Measurements from ENCODE around the gene ADAM19.

Gene ADAM19

DNA sequence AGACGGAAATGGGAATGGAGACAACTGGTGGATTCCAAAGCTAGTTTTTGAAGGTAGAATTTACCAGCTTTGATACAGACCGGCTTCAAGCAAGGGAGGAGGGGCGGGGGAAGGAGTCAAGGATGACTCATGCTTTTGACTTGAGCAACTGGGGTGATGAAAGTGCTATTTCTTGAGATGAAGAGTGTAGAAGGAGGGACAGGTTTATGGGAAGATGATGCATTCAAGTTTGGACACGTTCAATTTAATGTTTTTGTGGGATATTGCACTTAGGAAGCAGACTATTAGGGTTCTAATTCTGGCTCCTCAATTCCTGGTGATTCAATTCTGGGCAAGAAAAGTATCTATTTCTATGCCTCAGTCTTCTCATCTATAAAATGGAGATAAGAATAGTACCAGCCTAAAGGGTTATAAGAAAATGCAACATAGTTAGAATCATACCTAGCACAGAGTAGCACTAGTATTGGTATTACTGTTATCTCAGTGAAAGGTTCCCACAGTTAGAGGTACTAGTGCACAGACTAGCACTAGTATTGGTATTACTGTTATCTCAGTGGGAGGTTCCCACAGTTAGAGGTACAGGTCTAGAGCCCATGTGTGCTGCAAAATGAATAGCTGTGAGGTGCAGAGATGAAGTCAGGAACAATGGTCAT lies 110.9 kb downstream of the ADAM19 start:
- no peaks in the 10 kb centered on the region for H3K36me3 ChIP-seq (ENCODE audit: control insufficient read depth, insufficient read depth, low read length)
- H3K27me3 ChIP-seq (replicated peaks; ENCODE audit: control insufficient read depth, insufficient read depth, low read length), result no peaks in the 10 kb centered on the region
- TF ChIP-seq, protein P1, sequence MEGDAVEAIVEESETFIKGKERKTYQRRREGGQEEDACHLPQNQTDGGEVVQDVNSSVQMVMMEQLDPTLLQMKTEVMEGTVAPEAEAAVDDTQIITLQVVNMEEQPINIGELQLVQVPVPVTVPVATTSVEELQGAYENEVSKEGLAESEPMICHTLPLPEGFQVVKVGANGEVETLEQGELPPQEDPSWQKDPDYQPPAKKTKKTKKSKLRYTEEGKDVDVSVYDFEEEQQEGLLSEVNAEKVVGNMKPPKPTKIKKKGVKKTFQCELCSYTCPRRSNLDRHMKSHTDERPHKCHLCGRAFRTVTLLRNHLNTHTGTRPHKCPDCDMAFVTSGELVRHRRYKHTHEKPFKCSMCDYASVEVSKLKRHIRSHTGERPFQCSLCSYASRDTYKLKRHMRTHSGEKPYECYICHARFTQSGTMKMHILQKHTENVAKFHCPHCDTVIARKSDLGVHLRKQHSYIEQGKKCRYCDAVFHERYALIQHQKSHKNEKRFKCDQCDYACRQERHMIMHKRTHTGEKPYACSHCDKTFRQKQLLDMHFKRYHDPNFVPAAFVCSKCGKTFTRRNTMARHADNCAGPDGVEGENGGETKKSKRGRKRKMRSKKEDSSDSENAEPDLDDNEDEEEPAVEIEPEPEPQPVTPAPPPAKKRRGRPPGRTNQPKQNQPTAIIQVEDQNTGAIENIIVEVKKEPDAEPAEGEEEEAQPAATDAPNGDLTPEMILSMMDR (IDR thresholded peaks at IDR 0.05; ENCODE audit: insufficient read depth, low read length, poor library complexity, severe bottlenecking), result no peak
- no peak overlapping the region for H3K4me3 ChIP-seq (replicated peaks; ENCODE audit: low read depth, low read length)
- DNase-seq (ENCODE audit: extremely low read depth, insufficient read length), result peak; percentile 52

DNA sequence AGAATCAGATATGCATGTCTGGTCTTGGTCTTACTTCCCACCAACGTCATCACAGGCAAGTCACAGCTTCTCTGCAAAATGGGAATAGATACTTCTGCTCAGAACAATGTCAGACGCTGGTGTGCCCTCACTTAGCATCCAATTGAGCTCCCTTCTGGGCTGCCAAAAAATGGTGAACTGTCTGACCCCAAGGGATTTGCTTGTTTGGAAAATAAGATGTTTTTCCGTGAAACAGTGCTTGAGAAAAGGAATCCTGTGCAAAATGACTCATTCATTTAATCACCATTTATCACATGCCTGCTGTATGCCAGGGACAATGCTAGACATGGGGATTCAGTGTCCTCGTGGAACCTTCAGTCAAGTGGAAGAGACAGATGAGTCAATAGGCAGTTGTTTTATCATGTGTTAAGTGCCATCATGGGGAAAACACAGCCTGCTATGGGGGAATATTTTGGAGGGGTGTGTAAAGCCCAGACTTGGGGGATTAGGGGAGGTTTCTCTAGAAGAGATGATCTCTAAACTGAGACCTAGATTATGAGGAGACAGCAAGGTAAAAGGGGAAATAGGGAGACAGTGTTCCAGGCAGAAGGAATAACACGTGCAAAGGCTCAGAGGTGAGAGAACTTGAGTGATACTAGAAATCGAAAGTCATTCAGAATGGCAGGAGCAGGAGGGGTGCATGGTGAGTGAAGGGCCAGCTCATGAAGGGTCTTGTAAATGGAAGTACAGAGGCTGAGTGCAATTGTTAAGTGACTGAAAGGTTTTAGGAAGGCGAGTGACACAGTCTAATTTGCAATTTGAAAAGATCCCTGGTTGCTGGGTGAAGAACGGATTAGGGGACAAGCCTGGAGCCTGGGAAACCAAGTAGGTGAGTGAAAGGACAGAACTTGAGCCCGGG lies 111.7 kb downstream of the ADAM19 start:
- Histone ChIP-seq H3K27me3 (replicated peaks; ENCODE audit: control insufficient read depth, insufficient read depth, low read length) (no peaks in the 10 kb centered on the region), H3K36me3 (ENCODE audit: control insufficient read depth, insufficient read depth, low read length) (no peaks in the 10 kb centered on the region), H3K4me3 (replicated peaks; ENCODE audit: low read depth, low read length) (no peak overlapping the region)
- TF ChIP-seq, protein P1 (IDR thresholded peaks at IDR 0.05; ENCODE audit: insufficient read depth, low read length, poor library complexity, severe bottlenecking), result no peak
- no peak for DNase-seq (ENCODE audit: extremely low read depth, insufficient read length)

DNA sequence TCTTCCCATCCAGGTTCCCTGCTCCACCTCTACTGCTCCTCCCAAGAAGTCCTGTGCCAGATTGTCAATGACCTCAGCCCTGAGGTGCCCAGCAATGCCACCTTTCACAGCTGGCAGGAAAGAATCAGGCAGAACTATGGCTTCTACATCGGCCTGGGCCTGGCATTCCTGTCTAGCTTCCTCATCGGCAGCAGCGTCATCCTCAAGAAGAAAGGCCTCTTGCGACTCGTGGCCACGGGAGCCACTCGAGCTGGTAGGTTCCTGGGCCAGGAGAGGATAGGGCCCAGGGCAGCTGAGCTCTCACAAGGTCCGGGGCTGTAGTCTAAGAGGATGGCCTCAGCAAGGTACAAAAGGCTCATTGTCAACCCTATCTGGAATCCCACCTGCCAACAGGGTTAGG lies 112.5 kb downstream of the ADAM19 start:
- H3K36me3 ChIP-seq (ENCODE audit: control insufficient read depth, insufficient read depth, low read length), result no peaks in the 10 kb centered on the region
- TF ChIP-seq, protein P1 (IDR thresholded peaks at IDR 0.05; ENCODE audit: insufficient read depth, low read length, poor library complexity, severe bottlenecking), result no peak
- H3K4me3 ChIP-seq (replicated peaks; ENCODE audit: low read depth, low read length), result no peak overlapping the region
- H3K27me3 ChIP-seq (replicated peaks; ENCODE audit: control insufficient read depth, insufficient read depth, low read length), result no peaks in the 10 kb centered on the region
- DNase-seq (ENCODE audit: extremely low read depth, insufficient read length), result no peak

DNA sequence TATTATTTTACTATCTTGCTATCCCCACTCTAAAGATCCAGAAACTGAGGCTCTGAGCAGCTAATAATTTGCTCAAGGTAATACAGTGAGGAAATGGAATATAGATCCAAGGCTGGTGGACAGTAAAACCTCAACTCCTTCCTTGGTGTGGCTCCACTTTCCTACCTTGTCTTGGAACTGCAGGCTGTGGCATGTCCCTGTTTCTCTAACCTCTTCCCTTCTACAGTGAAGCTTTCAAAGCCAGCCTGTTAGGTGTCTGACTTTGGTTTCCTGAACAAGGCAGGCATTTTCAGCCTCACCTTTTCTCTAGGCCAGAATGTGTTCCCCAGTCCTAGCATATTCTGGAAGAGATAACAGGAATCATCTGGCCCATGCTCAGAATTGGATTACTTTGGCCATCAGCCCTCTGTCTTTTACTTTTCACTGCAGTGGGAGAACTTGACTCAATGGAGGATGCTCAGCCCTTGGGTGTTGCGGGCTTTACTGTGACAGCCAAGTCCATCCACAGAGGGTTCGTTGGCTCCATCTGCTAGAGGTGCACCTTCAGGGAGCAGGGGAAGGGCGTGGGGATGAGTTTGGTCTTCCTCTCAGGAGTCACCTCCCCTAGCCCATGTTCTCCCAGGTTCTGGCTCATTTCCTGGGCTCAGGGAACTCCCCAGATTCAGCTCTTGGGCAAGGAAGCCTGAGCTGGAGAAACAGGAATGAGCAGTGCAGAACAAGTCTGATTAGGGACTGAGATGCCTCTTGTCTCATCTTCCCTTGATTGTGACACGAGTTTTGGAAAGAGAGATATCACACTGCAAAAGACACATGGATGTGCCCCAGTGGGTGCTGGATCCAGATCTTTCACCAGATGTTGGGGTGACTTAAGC lies 114.4 kb downstream of the ADAM19 start:
- TF ChIP-seq, protein P1 (IDR thresholded peaks at IDR 0.05; ENCODE audit: insufficient read depth, low read length, poor library complexity, severe bottlenecking), result no peak
- DNase-seq (ENCODE audit: extremely low read depth, insufficient read length), result no peak
- Histone ChIP-seq H3K36me3 (ENCODE audit: control insufficient read depth, insufficient read depth, low read length) (no peaks in the 10 kb centered on the region), H3K4me3 (replicated peaks; ENCODE audit: low read depth, low read length) (no peak overlapping the region), H3K27me3 (replicated peaks; ENCODE audit: control insufficient read depth, insufficient read depth, low read length) (no peaks in the 10 kb centered on the region)

DNA sequence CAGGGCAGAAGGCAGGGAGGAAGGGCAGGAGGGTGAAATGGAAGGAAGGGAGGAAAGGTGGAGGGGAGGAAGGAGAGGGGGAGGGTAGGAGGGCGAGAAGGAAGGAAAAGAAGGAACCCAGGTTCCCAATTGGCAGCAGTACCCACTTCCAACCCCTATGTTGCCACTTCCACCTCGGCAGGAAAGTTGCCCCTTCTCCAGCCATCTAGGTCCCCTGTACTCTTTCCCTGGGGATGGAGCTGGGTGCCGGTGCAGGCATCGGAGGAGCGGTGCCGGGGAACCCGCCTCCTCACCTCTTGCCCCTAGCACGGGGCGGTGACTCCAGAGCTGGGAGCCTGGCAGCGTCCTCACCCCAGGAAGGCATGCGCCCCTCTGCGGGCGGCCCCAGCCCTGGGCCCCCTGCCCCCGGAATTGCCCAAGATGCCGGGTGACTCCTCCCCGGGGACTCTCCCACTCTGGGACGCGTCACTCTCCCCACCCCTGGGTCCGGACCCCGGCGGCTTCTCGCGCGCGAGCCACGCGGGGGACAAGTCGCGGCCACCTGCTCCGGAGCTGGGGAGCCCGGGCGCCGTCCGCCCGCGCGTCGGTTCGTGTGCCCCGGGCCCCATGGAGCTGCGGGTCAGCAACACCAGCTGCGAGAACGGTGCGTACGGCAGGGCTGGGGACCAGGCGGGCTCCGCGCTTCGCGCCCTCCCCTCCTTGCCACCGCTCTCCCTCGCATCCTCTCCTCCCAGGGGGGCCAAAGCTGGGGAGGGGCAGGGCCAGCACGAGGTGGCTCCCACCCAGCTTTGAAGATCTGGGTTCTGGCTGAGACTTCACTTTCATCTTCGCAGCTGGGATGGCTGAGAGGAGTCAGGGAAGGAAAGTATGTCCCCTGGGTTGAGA lies 115.6 kb downstream of the ADAM19 start, which contains the start of gene NIPAL4:
NIPAL4 (plus strand) TSS at position 499 of the 885 bp plus-strand sequence; CDS start at position 607, 108 bp downstream.
- DNase-seq (ENCODE audit: extremely low read depth, insufficient read length), result peak; percentile 33

More for the DNA sequence above, 115.6 kb downstream of the ADAM19 start, which contains the start of gene NIPAL4:
- Histone ChIP-seq H3K27me3 (replicated peaks; ENCODE audit: control insufficient read depth, insufficient read depth, low read length) (no peaks in the 10 kb centered on the region), H3K36me3 (ENCODE audit: control insufficient read depth, insufficient read depth, low read length) (no peaks in the 10 kb centered on the region), H3K4me3 (replicated peaks; ENCODE audit: low read depth, low read length) (peak within 1 kb of the TSS; percentile 56)
- TF ChIP-seq, protein P1 (IDR thresholded peaks at IDR 0.05; ENCODE audit: insufficient read depth, low read length, poor library complexity, severe bottlenecking), result no peak
